Measurements from ENCODE around the gene PDE6G.
A peak's percentile ranks its signal among the peaks of the same experiment; 100 is the strongest.

Gene PDE6G

GRCh38 chr17:81664051-81664470 lies 7.7 kb upstream of the PDE6G start:
- no peak for DNase-seq (ENCODE audit: low read depth in 2 of 3, low spot score in 1 of 3)

GRCh38 chr17:81662002-81662401 lies 5.7 kb upstream of the PDE6G start:
- DNase-seq (ENCODE audit: low read depth in 2 of 3, low spot score in 1 of 3), result no peak

GRCh38 chr17:81660441-81660840 lies 4.1 kb upstream of the PDE6G start:
- no peak for DNase-seq (ENCODE audit: low read depth in 2 of 3, low spot score in 1 of 3)

GRCh38 chr17:81659038-81659437 lies 2.7 kb upstream of the PDE6G start:
- DNase-seq (ENCODE audit: low read depth in 2 of 3, low spot score in 1 of 3), result no peak

GRCh38 chr17:81656835-81657234 lies 493 bp upstream of the PDE6G start:
- no peak for DNase-seq (ENCODE audit: low read depth in 2 of 3, low spot score in 1 of 3)

- no peak for DNase-seq (ENCODE audit: low read depth in 2 of 3, low spot score in 1 of 3)
Measured at GRCh38 chr17:81655378-81656117, 794 bp downstream of the PDE6G start.

GRCh38 chr17:81652906-81653771 lies 3.2 kb downstream of the PDE6G start:
- DNase-seq (ENCODE audit: low read depth in 2 of 3, low spot score in 1 of 3), result no peak

- DNase-seq (ENCODE audit: low read depth in 2 of 3, low spot score in 1 of 3), result no peak
Measured at GRCh38 chr17:81651692-81652091, 4.7 kb downstream of the PDE6G start.

GRCh38 chr17:81650951-81651350 lies 5.4 kb downstream of the PDE6G start:
- no peak for DNase-seq (ENCODE audit: low read depth in 2 of 3, low spot score in 1 of 3)

GRCh38 chr17:81648707-81649085 lies 7.6 kb downstream of the PDE6G start:
- no peak for DNase-seq (ENCODE audit: low read depth in 2 of 3, low spot score in 1 of 3)

- no peak for DNase-seq (ENCODE audit: low read depth in 2 of 3, low spot score in 1 of 3)
Measured at GRCh38 chr17:81648013-81648706, 8.2 kb downstream of the PDE6G start.

GRCh38 chr17:81647640-81648012 lies 8.7 kb downstream of the PDE6G start:
- DNase-seq (ENCODE audit: low read depth in 2 of 3, low spot score in 1 of 3), result no peak

GRCh38 chr17:81646869-81647600 lies 9.3 kb downstream of the PDE6G start:
- DNase-seq (ENCODE audit: low read depth in 2 of 3, low spot score in 1 of 3), result no peak

GRCh38 chr17:81644976-81645952 lies 11.1 kb downstream of the PDE6G start:
- DNase-seq (ENCODE audit: low read depth in 2 of 3, low spot score in 1 of 3), result no peak

GRCh38 chr17:81644496-81644895 lies 11.8 kb downstream of the PDE6G start:
- no peak for DNase-seq (ENCODE audit: low read depth in 2 of 3, low spot score in 1 of 3)

GRCh38 chr17:81641825-81642489 lies 14.4 kb downstream of the PDE6G start:
- DNase-seq (ENCODE audit: low read depth in 2 of 3, low spot score in 1 of 3), result no peak

- DNase-seq (ENCODE audit: low read depth in 2 of 3, low spot score in 1 of 3), result no peak
Measured at GRCh38 chr17:81640011-81640410, 16.3 kb downstream of the PDE6G start.

- no peak for DNase-seq (ENCODE audit: low read depth in 2 of 3, low spot score in 1 of 3)
Measured at GRCh38 chr17:81638683-81639082, 17.7 kb downstream of the PDE6G start.

GRCh38 chr17:81636505-81637288 lies 19.6 kb downstream of the PDE6G start, which contains the start of the genes NPLOC4 and TSPAN10:
Gene NPLOC4 (minus strand): TSS chr17:81637112. CDS start chr17:81636930, 182 bp downstream.
Gene TSPAN10 (plus strand): TSS chr17:81637196. CDS start chr17:81642413, 5,217 bp downstream.
- peak; percentile 79 to 85 (median 83) for DNase-seq (ENCODE audit: low read depth in 2 of 3, low spot score in 1 of 3)

Measured in stimulated activated CD4-positive, alpha-beta T cell treated with anti-CD3 and anti-CD28 coated beads, Interleukin-12 subunit alpha, Interleukin-12 subunit beta, amount 100 ng/mL, for 48 hours (primary cell).